Measurements from ENCODE around the gene ATP5F1C. TPM values are rescaled to one million over a fixed set of nuclear protein-coding genes. Genes with fewer than 3 reads are reported as not detected.

ATP5F1C gene
- total RNA-seq, 4 donors from 2014 or later: 190 to 380 (median 339) TPM

- H3K9me3 ChIP-seq: no peaks in the 10 kb centered on the region
- H3K27ac ChIP-seq: no peak overlapping the region
- DNase-seq: no peak
- WGBS, 2 donors: 75 to 77% methylated on average over 4 of the region's 4 CpGs
- H3K27me3 ChIP-seq: no peaks in the 10 kb centered on the region
- H3K4me1 ChIP-seq: peaks cover 2 to 65% (median 5%) of the 10 kb centered on the region in 3 donors
- H3K4me3 ChIP-seq: no peak overlapping the region
- H3K36me3 ChIP-seq: peaks cover under 1 to 57% (median 20%) of the 10 kb centered on the region in 3 donors
- intact Hi-C loops (cut with DNase I): no loop called here
- no peak for TF ChIP-seq CTCF (IDR thresholded peaks at IDR 0.05)
- TF ChIP-seq POLR2A (IDR thresholded peaks at IDR 0.05): no peak
These were observed 6.5 kb downstream of the ATP5F1C start for GRCh38 chr10:7794251-7795026.

- Histone ChIP-seq H3K27ac (no peak overlapping the region), H3K4me3 (no peak overlapping the region), H3K9me3 (no peaks in the 10 kb centered on the region), H3K27me3 (no peaks in the 10 kb centered on the region), H3K36me3 (peaks cover 8 to 67% (median 27%) of the 10 kb centered on the region in 3 donors), H3K4me1 (peaks cover 0 to 53% (median 0%) of the 10 kb centered on the region in 3 donors)
- no peak for TF ChIP-seq POLR2A (IDR thresholded peaks at IDR 0.05)
- TF ChIP-seq CTCF (IDR thresholded peaks at IDR 0.05): no peak
- 73 to 76% methylated on average over 4 of the region's 4 CpGs for WGBS, 2 donors
- DNase-seq: no peak
- intact Hi-C loops (cut with DNase I): no loop called here
These were observed 7.6 kb downstream of the ATP5F1C start for GRCh38 chr10:7795605-7796004.

- H3K9me3 ChIP-seq: no peaks in the 10 kb centered on the region
- peaks cover 0 to 33% (median 0%) of the 10 kb centered on the region in 3 donors for H3K4me1 ChIP-seq
- DNase-seq: no peak
- intact Hi-C loops (cut with DNase I): no loop called here
- 65 to 73% methylated on average over 6 of the region's 6 CpGs for WGBS, 2 donors
- no peak overlapping the region for H3K4me3 ChIP-seq
- no peak overlapping the region for H3K27ac ChIP-seq
- H3K36me3 ChIP-seq: peaks cover 8 to 70% (median 44%) of the 10 kb centered on the region in 3 donors
- TF ChIP-seq CTCF (IDR thresholded peaks at IDR 0.05) (no peak), POLR2A (IDR thresholded peaks at IDR 0.05) (no peak)
- H3K27me3 ChIP-seq: no peaks in the 10 kb centered on the region
These were observed 9.6 kb downstream of the ATP5F1C start for GRCh38 chr10:7797582-7797981.

- no peaks in the 10 kb centered on the region for H3K9me3 ChIP-seq
- TF ChIP-seq CTCF (IDR thresholded peaks at IDR 0.05) (no peak), POLR2A (IDR thresholded peaks at IDR 0.05) (no peak)
- 85 to 93% methylated on average over 4 of the region's 4 CpGs for WGBS, 2 donors
- no peak overlapping the region for H3K4me3 ChIP-seq
- no peak overlapping the region for H3K27ac ChIP-seq
- H3K4me1 ChIP-seq: no peaks in the 10 kb centered on the region
- no peak for DNase-seq
- H3K27me3 ChIP-seq: no peaks in the 10 kb centered on the region
- intact Hi-C loops (cut with DNase I): no loop called here
- peaks cover 8 to 100% (median 62%) of the 10 kb centered on the region in 3 donors for H3K36me3 ChIP-seq
These were observed 14.6 kb downstream of the ATP5F1C start for GRCh38 chr10:7802606-7803005.

- Histone ChIP-seq H3K4me3 (no peak overlapping the region), H3K27me3 (no peaks in the 10 kb centered on the region), H3K4me1 (no peaks in the 10 kb centered on the region), H3K36me3 (peaks cover 8 to 100% (median 47%) of the 10 kb centered on the region in 3 donors), H3K9me3 (no peaks in the 10 kb centered on the region), H3K27ac (no peak overlapping the region)
- intact Hi-C loops (cut with DNase I): no loop called here
- no peak for DNase-seq
- TF ChIP-seq POLR2A (IDR thresholded peaks at IDR 0.05): no peak
- no peak for TF ChIP-seq CTCF (IDR thresholded peaks at IDR 0.05)
- 86 to 90% methylated on average over 6 of the region's 6 CpGs for WGBS, 2 donors
These were observed 16.2 kb downstream of the ATP5F1C start for GRCh38 chr10:7804216-7804615.
